OCI-LY3 (cell line): ENCODE results near the gene PARD3.

Experiments used
- EZH2phosphoT487 ChIP-seq: fragments of 200-600 bp; shearing (Covaris generic); IDR thresholded peaks from 2 replicates; pipeline ENCODE4 v1.6.1; 2018; ENCODE audit warnings: antibody characterized with exemption, mixed run types, low read depth
- TF ChIP-seq, protein P1 (sequence below): fragments of 200-600, 300-600 bp; sonication (generic); IDR thresholded peaks from 2 replicates; pipeline ENCODE4 v1.5.1; 2014; ENCODE audit warnings: antibody characterized with exemption, low read length, low read depth

- TF ChIP-seq, protein P1, sequence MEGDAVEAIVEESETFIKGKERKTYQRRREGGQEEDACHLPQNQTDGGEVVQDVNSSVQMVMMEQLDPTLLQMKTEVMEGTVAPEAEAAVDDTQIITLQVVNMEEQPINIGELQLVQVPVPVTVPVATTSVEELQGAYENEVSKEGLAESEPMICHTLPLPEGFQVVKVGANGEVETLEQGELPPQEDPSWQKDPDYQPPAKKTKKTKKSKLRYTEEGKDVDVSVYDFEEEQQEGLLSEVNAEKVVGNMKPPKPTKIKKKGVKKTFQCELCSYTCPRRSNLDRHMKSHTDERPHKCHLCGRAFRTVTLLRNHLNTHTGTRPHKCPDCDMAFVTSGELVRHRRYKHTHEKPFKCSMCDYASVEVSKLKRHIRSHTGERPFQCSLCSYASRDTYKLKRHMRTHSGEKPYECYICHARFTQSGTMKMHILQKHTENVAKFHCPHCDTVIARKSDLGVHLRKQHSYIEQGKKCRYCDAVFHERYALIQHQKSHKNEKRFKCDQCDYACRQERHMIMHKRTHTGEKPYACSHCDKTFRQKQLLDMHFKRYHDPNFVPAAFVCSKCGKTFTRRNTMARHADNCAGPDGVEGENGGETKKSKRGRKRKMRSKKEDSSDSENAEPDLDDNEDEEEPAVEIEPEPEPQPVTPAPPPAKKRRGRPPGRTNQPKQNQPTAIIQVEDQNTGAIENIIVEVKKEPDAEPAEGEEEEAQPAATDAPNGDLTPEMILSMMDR = no peak
- TF ChIP-seq EZH2phosphoT487 = no peak
Measured at GRCh38 chr10:34470307-34470706, 344.8 kb downstream of the PARD3 start.
